GM18868 (cell line): Measurements from ENCODE around the gene KCNAB3.
"Not testable (repeated sequence)": the region's sequence is repeated elsewhere in the genome, so short reads cannot be mapped to it uniquely, and the experiment has no call there.

Experiments
- ATAC-seq: cut with Tn5 transposase; IDR thresholded peaks from one replicate; pipeline ENCODE4 v1.9.1; 2021; ENCODE audit warnings: mild to moderate bottlenecking, moderate library complexity; ENCODE audit not compliant: unreplicated experiment

KCNAB3 gene

DNA sequence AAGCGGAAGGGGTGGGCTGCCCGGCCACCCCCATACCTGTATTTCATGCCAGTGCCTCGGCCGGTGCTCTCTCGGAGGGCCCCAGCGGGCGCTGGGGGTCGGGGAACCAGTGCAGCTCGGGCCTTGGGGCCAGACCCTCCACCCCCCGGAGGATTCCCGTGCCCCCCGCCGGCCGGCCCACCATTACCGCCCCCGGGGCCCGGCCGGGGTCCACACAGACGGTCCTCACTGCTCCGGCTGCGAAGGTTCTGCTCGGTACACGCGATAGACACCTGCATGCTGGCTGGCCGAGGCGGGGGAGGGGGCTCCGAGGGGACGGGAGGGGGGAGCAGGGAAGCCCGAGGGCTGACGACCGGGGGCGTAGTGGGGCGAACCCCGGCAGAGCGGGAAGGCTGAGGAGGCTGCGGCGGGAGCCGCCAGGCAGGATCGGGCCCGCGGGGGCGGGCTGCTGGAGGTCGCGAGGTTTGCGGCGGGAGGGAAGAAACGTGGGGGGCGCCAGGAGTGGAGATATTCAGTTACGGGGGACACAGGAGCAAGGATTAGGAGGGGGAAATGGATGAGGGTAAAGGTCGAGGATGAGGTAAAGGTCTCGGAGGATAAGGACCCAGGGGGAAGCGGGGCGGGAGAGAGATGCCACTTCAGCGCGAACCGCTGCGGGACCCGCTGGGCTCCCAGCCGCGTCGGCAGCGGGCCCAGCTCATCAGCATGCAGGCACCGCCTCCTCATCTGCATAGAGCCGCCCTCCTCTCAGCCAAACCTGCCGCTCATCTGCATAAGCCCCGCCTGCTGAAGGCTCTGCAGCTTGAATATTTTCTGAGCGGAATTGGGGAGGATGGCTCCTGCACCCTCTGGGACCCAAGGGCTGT is at the start of gene KCNAB3:
Gene KCNAB3 (minus strand): TSS at position 699 of the 866 bp plus-strand sequence. CDS start 421 bp downstream, at position 278.
- no peak for ATAC-seq

DNA sequence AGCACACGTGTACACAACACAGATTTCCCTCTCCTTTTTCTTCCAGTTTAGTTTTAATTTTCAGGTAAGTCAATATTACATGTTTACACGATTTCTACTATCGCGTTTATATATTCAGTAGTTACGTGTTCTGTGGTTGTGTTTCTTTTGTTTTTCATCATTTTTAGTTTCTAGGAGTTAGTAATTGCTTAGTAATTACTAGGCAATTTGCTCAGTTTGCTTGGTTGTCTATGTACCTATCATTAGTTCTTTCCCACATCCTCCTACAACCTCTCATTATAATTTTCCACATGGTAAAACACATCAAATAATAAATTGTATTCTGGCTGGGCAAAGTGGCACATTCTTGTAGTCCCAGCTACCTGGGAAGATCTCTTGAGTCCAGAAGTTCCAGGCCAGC is 48.1 kb upstream of the KCNAB3 start:
- no peak for ATAC-seq

DNA sequence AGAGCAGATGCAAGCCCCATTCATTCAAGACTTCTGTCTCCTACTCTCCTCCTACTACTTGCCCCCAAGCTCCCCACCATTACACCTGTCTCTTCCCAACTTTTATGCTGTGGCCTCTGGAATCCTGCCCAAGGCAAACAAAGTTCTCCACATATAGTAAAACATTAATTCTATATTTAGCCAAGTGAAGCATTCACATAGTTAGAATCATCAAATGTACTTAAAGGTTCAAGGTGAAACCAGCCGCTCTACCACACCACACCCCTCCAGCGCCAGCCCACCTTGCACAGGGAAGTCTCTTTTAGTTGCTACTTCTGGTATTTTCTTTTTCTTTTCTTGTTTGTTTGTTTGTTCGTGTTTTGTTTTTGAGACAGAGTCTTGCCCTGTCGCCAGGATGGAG is 47.4 kb upstream of the KCNAB3 start:
- no peak for ATAC-seq

GRCh38 chr17:7974638-7975131 is 45.0 kb upstream of the KCNAB3 start:
- no peak for ATAC-seq

- no peak for ATAC-seq
These were observed 42.6 kb upstream of the KCNAB3 start for GRCh38 chr17:7972131-7972785.

GRCh38 chr17:7971651-7972050 is 42.0 kb upstream of the KCNAB3 start:
- ATAC-seq = no peak

DNA sequence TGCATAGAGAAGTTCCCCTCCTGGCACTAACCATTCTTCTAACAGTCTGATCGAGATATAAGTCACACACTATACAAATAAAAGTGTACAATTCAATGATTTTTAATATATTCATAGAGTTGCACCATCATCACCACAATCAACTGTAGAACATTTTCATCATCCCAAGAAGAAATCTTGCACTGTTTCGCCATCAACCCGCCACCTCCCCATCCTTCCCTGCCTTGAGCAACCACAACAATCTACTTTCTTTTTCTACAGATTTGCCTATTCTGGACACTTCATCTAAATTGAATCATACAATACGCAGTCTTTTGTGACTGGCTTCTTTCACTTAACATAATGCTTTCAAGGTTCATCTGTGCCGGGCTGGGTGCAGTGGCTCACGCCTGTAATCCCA is 39.8 kb upstream of the KCNAB3 start:
- ATAC-seq = no peak

GRCh38 chr17:7967751-7968150 is 38.1 kb upstream of the KCNAB3 start:
- no peak for ATAC-seq

GRCh38 chr17:7961421-7961820 is 31.8 kb upstream of the KCNAB3 start:
- ATAC-seq = no peak

DNA sequence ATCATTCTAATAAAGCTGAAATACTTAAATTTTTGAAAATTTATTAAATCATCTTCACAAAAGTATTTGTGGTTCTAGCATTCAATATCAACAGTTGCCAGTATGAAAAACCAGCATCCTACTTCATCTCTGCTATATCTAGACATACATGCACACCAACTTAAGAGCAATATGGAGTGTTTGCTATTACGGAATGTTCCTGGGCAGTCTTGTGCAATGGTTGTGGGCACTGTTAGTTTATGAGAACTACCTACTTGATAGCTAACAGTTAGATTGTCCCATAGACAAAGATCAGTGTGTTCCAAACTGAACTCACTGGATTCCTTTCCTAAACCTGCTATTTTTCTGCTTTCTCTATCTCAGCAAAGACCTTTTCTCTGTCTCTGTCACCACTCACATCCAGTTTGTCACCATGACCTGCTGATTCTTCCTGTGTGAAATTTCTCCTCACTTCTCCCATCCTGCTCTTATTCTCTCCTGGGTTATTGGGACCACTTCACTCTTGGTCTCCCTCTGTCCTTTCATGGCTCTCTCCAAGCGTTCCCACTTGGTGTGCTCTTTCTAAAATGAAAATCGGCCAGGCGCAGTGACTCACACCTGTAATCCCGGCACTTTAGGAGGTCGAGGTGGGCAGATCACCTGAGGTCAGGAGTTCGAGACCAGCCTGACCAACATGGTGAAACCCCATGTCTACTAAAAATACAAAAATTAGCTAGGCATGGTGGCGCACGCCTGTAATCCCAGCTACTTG is 30.0 kb upstream of the KCNAB3 start:
- no peak for ATAC-seq

DNA sequence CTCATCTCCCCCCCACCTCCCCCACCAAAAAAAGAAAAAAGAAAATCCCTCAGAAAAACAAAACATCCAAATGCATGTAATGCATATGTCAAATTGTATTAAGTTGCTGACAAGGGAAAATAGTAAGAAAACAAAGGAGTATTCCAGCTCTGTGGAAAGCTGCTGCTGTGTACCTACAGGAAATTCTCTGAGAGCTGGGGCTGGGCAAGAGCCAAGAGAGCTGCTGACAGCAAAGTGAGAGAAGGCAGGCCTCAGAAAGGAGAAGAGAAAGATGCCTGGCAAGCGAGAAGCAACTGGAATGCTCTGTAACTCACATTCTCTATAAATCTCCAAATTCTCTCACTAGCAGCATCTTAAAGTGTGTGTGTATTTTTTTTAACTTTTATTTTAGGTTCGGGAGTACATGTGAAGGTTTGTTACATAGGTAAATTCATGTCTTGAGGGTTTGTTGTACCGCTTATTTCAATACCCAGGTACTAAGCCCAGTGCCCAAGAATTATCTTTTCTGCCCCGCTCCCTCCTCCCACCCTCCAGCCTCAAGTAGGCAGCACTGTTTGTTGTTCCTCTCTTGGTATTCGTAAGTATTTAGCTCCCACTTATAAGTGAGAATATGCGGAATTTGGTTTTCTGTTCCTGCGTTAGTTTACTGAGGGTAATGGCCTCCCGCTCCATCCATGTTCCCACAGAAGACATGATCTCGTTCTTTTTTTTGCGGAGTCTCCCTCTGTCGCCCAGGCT is 26.7 kb upstream of the KCNAB3 start:
- ATAC-seq = no peak

GRCh38 chr17:7955414-7956227 is 26.0 kb upstream of the KCNAB3 start:
- no peak for ATAC-seq

GRCh38 chr17:7953266-7953665 is 23.6 kb upstream of the KCNAB3 start:
- ATAC-seq = not testable (repeated sequence)

- peak; percentile 74 for ATAC-seq
These were observed 21.6 kb upstream of the KCNAB3 start for GRCh38 chr17:7951143-7951792.

- no peak for ATAC-seq
These were observed 20.9 kb upstream of the KCNAB3 start for GRCh38 chr17:7950578-7950977.

GRCh38 chr17:7947651-7948050 is 18.0 kb upstream of the KCNAB3 start:
- no peak for ATAC-seq

GRCh38 chr17:7946441-7946840 is 16.8 kb upstream of the KCNAB3 start:
- ATAC-seq = no peak

GRCh38 chr17:7945651-7946050 is 16.0 kb upstream of the KCNAB3 start:
- ATAC-seq = no peak

GRCh38 chr17:7944326-7944725 is 14.7 kb upstream of the KCNAB3 start:
- ATAC-seq = no peak
